ENCODE data around the gene STOML3. TPM values are rescaled to one million over a fixed set of nuclear protein-coding genes. Genes with fewer than 3 reads are reported as not detected.

STOML3 gene
- polyA plus RNA-seq, 10 donors = 0.10 to 0.26 (median 0.13) TPM; not detected in 4

DNA sequence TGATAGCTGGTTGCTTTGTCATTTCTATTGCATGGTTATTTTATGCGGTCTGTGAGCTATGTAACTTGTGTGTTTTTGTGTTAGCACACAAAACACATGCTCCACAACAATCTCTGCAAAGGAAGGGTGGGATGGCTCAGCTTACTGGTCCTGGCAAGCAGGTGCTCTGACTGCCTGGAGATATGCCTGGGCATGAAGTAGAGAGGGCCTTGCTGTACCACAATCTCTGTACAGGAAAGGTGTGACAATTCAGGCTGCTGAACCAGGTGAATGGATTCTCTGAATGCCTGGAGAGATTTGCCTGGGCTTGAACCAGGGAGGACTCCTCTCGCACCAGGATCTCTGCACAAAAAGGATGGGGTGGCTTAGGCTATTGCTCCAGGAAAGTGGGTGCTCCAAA lies 69.5 kb downstream of the STOML3 start:
- no peak for DNase-seq

Other genes with a start within 250 kb of the STOML3 start
- gene PROSER1, start 47.3 kb upstream of the STOML3 start, polyA plus RNA-seq (ENCODE audit: insufficient read length in 10 of 10) = 10 to 100 TPM; 16.8 to 32.8 (median 25.4) TPM
- gene NHLRC3, start 47.6 kb upstream of the STOML3 start, polyA plus RNA-seq (ENCODE audit: insufficient read length in 10 of 10) = 10 to 100 TPM; 24.5 to 48.6 (median 30.1) TPM